Activated CD4-positive, alpha-beta T cell treated with anti-CD3 and anti-CD28 coated beads, Interleukin-2, amount 10 ng/mL, durations not matched to agents 7 days and 5 days (primary cell): ENCODE data around the gene OTUB2. TPM values are rescaled to one million over a fixed set of nuclear protein-coding genes. Genes with fewer than 3 reads are reported as not detected.

Source experiments
- CTCF ChIA-PET: fragments of 350-600 bp; sonication (Branson Sonifier 250); formaldehyde crosslinking; loops from one replicate; lab custom pipeline; 2021; ENCODE audit warnings: antibody characterized with exemption; lab: Charles Lee
- POLR2A ChIA-PET: fragments of 350-600 bp; sonication (Branson Sonifier 250); formaldehyde crosslinking; loops from one replicate; lab custom pipeline; 2021; ENCODE audit warnings: antibody characterized with exemption; lab: Charles Lee
- DNase-seq: peaks from one replicate; pipeline ENCODE4 v3.0.0-alpha.2; 2020
- H3K27ac Mint-ChIP-seq: one replicate; pipeline ENCODE4 v1.8.0; 2021; ENCODE audit warnings: mild to moderate bottlenecking, moderate library complexity, mixed read lengths
- H3K27me3 Mint-ChIP-seq: one replicate; pipeline ENCODE4 v1.8.0; 2021; ENCODE audit warnings: mixed read lengths
- H3K36me3 Mint-ChIP-seq: one replicate; pipeline ENCODE4 v1.8.0; 2021; ENCODE audit warnings: low read depth, mixed read lengths
- H3K4me1 Mint-ChIP-seq: one replicate; pipeline ENCODE4 v1.8.0; 2021; ENCODE audit warnings: mixed read lengths
- H3K4me3 Mint-ChIP-seq: one replicate; pipeline ENCODE4 v1.8.0; 2021; ENCODE audit warnings: mild to moderate bottlenecking, moderate library complexity, mixed read lengths
- H3K9me3 Mint-ChIP-seq: one replicate; pipeline ENCODE4 v1.8.0; 2021; ENCODE audit warnings: mixed read lengths
- total RNA-seq, 2 experiments: library from RNA; stranded (reverse); gene quantifications; one replicate each; pipeline ENCODE4 v1.2.3, GENCODE V29; 2021

Gene OTUB2
- total RNA-seq, 2 experiments from 2014 or later = 2.3 to 2.4 TPM

- peaks cover 2% of the 10 kb centered on the region for H3K27me3 Mint-ChIP-seq
- peaks cover 47% of the 10 kb centered on the region for H3K4me1 Mint-ChIP-seq
These were observed 27.2 kb upstream of the OTUB2 start for GRCh38 chr14:93998871-93999403.

GRCh38 chr14:93999573-93999972 lies 26.6 kb upstream of the OTUB2 start:
- POLR2A ChIA-PET = no interaction called here

More at GRCh38 chr14:93998871-93999403, 27.2 kb upstream of the OTUB2 start:
- no peaks in the 10 kb centered on the region for H3K36me3 Mint-ChIP-seq
- no peak overlapping the region for H3K4me3 Mint-ChIP-seq
- no peak for DNase-seq
- no peak overlapping the region for H3K27ac Mint-ChIP-seq
- CTCF ChIA-PET = interaction anchor here (1.1 to 7.6 kb wide), 10 partner anchors 10 to 59 kb away, joined by 3 to 112 read pairs (median 4); partner anchors contain the start of gene OTUB2
- H3K9me3 Mint-ChIP-seq = no peaks in the 10 kb centered on the region
- POLR2A ChIA-PET = no interaction called here

GRCh38 chr14:94000267-94000666 lies 25.9 kb upstream of the OTUB2 start:
- H3K27me3 Mint-ChIP-seq = peaks cover 4% of the 10 kb centered on the region
- no peaks in the 10 kb centered on the region for H3K9me3 Mint-ChIP-seq
- no peaks in the 10 kb centered on the region for H3K36me3 Mint-ChIP-seq
- CTCF ChIA-PET = interaction anchor here (1.1 to 7.6 kb wide), 11 partner anchors 11 to 169 kb away, joined by 3 to 112 read pairs (median 9); no protein-coding TSS in a partner anchor
- no peak overlapping the region for H3K27ac Mint-ChIP-seq
- POLR2A ChIA-PET = interaction anchor here (0.6 kb wide), 1 partner anchor 357 kb away, joined by 3 read pairs; no protein-coding TSS in a partner anchor
- no peak overlapping the region for H3K4me3 Mint-ChIP-seq
- peaks cover 43% of the 10 kb centered on the region for H3K4me1 Mint-ChIP-seq
- no peak for DNase-seq

More at GRCh38 chr14:93999573-93999972, 26.6 kb upstream of the OTUB2 start:
- H3K4me3 Mint-ChIP-seq = no peak overlapping the region
- no peak for DNase-seq
- CTCF ChIA-PET = interaction anchor here (1.1 to 7.6 kb wide), 13 partner anchors 10 to 170 kb away, joined by 3 to 112 read pairs (median 8); partner anchors contain the start of gene OTUB2
- peaks cover 44% of the 10 kb centered on the region for H3K4me1 Mint-ChIP-seq
- H3K36me3 Mint-ChIP-seq = no peaks in the 10 kb centered on the region
- H3K27me3 Mint-ChIP-seq = peaks cover 2% of the 10 kb centered on the region
- no peak overlapping the region for H3K27ac Mint-ChIP-seq
- H3K9me3 Mint-ChIP-seq = no peaks in the 10 kb centered on the region

DNA sequence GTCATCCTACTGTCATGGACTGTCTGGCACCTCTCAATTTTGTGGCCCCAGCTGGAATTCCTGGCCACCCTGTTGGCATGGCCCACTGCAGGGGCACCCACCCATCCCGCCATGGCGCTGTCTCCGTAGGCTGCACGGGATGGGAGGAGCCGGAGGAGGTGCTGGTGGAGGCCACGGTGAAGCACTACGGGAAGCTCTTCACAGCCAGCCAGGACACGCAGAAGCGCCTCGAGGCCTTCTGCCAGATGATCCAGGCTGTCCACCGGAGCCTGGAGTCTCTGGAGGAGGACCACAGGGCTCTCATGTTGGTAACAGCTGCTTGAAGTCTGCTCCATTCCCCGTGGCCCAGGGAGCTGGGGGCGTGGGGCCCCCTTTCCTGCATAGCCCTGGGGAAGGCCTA lies 25.1 kb upstream of the OTUB2 start:
- Mint-ChIP-seq H3K4me1 (peaks cover 43% of the 10 kb centered on the region), H3K4me3 (no peak overlapping the region), H3K27ac (no peak overlapping the region), H3K27me3 (peaks cover 5% of the 10 kb centered on the region), H3K36me3 (no peaks in the 10 kb centered on the region), H3K9me3 (no peaks in the 10 kb centered on the region)
- POLR2A ChIA-PET = no interaction called here
- DNase-seq = no peak
- CTCF ChIA-PET = interaction anchor here (0.7 to 7.6 kb wide), 17 partner anchors 10 to 140 kb away, joined by 3 to 112 read pairs (median 4); partner anchors contain the start of gene ASB2

DNA sequence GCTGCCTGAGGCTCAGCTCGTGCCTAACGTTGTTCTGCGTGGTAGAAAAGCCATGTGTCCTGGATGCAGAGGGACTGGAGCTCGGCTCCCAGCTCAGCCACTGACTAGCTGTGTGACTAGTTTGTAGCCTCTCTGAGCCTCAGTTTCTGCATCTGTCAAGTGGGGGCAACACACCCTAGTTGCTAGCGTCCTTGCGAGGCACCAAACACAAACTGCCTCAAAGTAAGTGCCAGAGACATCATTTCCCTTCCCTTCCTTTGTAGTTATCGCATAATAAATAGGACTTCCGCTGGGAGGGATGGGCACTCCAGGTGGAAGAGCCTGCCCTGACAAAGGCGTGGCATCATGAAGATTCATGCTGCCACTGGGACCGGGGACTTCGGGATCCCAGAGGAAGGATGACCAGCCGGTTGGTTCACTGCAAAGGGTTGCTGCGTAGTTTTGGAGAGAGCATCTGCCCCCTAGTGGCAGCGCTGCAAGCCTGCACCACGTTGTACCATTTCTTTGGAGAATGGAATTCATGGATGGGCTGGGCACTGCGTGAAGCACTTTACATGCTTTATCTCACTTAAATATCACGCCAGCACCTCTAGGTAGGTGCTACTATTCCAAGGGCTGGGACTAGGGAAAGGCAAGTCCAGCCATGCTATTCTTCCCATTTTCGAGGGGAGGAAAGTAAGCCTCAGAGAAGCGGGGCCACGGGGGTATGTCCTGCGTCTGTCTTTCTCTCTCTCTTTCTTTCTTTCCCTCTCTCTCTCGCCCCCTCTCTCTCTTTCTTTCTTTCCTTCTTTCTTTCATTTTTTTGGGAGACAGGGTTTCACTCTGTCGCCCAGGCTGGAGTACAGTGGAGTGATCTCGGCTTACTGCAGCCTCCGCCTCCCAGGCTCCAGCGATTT lies 24.4 kb upstream of the OTUB2 start:
- H3K4me1 Mint-ChIP-seq = peaks cover 42% of the 10 kb centered on the region
- ChIA-PET POLR2A (no interaction called here), CTCF (interaction anchor here (0.5 to 7.6 kb wide), 20 partner anchors 10 to 178 kb away, joined by 3 to 112 read pairs (median 4); partner anchors contain the start of gene ASB2)
- H3K36me3 Mint-ChIP-seq = no peaks in the 10 kb centered on the region
- no peaks in the 10 kb centered on the region for H3K9me3 Mint-ChIP-seq
- H3K27me3 Mint-ChIP-seq = peaks cover 6% of the 10 kb centered on the region
- peak; percentile 63 for DNase-seq
- no peak overlapping the region for H3K27ac Mint-ChIP-seq
- no peak overlapping the region for H3K4me3 Mint-ChIP-seq

- Mint-ChIP-seq H3K9me3 (no peaks in the 10 kb centered on the region), H3K36me3 (no peaks in the 10 kb centered on the region), H3K4me1 (peaks cover 44% of the 10 kb centered on the region), H3K27me3 (peaks cover 6% of the 10 kb centered on the region), H3K27ac (no peak overlapping the region), H3K4me3 (no peak overlapping the region)
- no peak for DNase-seq
- ChIA-PET CTCF (interaction anchor here (0.9 to 3.2 kb wide), 4 partner anchors 12 to 69 kb away, joined by 3 to 18 read pairs (median 10); no protein-coding TSS in a partner anchor), POLR2A (no interaction called here)
These were observed 22.7 kb upstream of the OTUB2 start for GRCh38 chr14:94003397-94003796.

- H3K27me3 Mint-ChIP-seq = peaks cover 6% of the 10 kb centered on the region
- H3K4me3 Mint-ChIP-seq = no peak overlapping the region
- no peak overlapping the region for H3K27ac Mint-ChIP-seq
- ChIA-PET CTCF (interaction anchor here (0.9 to 3.2 kb wide), 7 partner anchors 9 to 80 kb away, joined by 3 to 18 read pairs (median 4); no protein-coding TSS in a partner anchor), POLR2A (no interaction called here)
- no peaks in the 10 kb centered on the region for H3K36me3 Mint-ChIP-seq
- peaks cover 48% of the 10 kb centered on the region for H3K4me1 Mint-ChIP-seq
- no peak for DNase-seq
- H3K9me3 Mint-ChIP-seq = no peaks in the 10 kb centered on the region
These were observed 22.1 kb upstream of the OTUB2 start for GRCh38 chr14:94004015-94004414.

GRCh38 chr14:94005324-94006073 lies 20.6 kb upstream of the OTUB2 start:
- H3K27me3 Mint-ChIP-seq = peaks cover 8% of the 10 kb centered on the region
- ChIA-PET POLR2A (no interaction called here), CTCF (interaction anchor here (0.6 to 3.2 kb wide), 9 partner anchors 9 to 81 kb away, joined by 3 to 18 read pairs (median 5); partner anchors contain the start of gene OTUB2)
- no peaks in the 10 kb centered on the region for H3K9me3 Mint-ChIP-seq
- H3K4me1 Mint-ChIP-seq = peaks cover 55% of the 10 kb centered on the region
- DNase-seq = peak; percentile 46
- no peaks in the 10 kb centered on the region for H3K36me3 Mint-ChIP-seq
- H3K4me3 Mint-ChIP-seq = no peak overlapping the region
- no peak overlapping the region for H3K27ac Mint-ChIP-seq

DNA sequence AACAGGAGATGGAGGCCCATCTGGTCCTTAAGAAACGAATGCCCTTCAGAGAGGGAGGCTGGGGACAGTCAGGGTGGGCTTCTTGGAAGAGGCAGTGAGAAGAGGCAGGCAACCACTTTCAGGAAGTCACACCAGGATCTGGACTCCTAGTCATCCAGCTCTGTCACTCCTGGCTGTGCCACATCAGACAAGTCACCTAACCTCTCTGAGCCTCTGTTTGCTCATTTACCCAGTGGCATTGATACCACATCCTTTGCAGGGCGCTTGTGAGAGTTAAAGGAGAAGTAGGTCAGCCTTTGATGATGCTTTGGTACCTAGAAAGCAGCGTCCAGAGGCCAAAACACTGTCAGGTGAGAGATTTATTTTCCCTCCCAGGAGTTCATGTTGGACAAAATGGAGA lies 17.9 kb upstream of the OTUB2 start:
- Mint-ChIP-seq H3K4me1 (peaks cover 69% of the 10 kb centered on the region), H3K36me3 (no peaks in the 10 kb centered on the region), H3K9me3 (no peaks in the 10 kb centered on the region), H3K27ac (peak overlapping the region; percentile 51), H3K4me3 (no peak overlapping the region), H3K27me3 (peaks cover 8% of the 10 kb centered on the region)
- peak; percentile 61 for DNase-seq
- CTCF ChIA-PET = interaction anchor here (1.0 to 1.4 kb wide), 5 partner anchors 8 to 68 kb away, joined by 3 to 4 read pairs (median 3); partner anchors contain the start of gene OTUB2
- POLR2A ChIA-PET = no interaction called here

DNA sequence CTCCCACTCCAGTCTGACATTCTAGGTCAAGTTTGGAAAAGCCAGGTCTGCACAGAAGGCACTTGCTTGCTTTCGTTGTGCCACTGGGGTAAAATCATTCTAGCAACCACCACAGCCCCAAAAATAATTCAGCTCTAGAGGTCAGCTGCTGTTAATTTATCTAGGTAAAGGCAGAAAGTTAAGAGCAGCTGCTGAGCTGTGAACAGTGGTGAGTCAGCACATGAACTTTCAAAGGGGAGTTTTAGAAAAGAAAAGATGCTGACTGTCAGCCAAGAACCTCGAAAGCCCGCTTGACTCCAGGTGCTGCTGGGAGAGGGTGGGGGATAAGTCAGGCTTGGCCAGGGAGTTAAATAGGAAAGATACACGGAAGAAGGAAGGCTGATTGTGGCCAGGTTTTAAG lies 16.4 kb upstream of the OTUB2 start:
- no peak overlapping the region for H3K4me3 Mint-ChIP-seq
- peak overlapping the region; percentile 48 for H3K27ac Mint-ChIP-seq
- H3K36me3 Mint-ChIP-seq = no peaks in the 10 kb centered on the region
- CTCF ChIA-PET = interaction anchor here (0.7 to 5.3 kb wide), 4 partner anchors 8 to 15 kb away, joined by 3 to 25 read pairs (median 3); no protein-coding TSS in a partner anchor
- peaks cover 73% of the 10 kb centered on the region for H3K4me1 Mint-ChIP-seq
- H3K27me3 Mint-ChIP-seq = peaks cover 6% of the 10 kb centered on the region
- no peaks in the 10 kb centered on the region for H3K9me3 Mint-ChIP-seq
- POLR2A ChIA-PET = no interaction called here
- DNase-seq = no peak

GRCh38 chr14:94010625-94011024 lies 15.5 kb upstream of the OTUB2 start:
- H3K27me3 Mint-ChIP-seq = peaks cover 7% of the 10 kb centered on the region
- H3K4me3 Mint-ChIP-seq = no peak overlapping the region
- no peaks in the 10 kb centered on the region for H3K36me3 Mint-ChIP-seq
- no peak for DNase-seq
- peaks cover 67% of the 10 kb centered on the region for H3K4me1 Mint-ChIP-seq
- peak overlapping the region; percentile 41 for H3K27ac Mint-ChIP-seq
- ChIA-PET CTCF (interaction anchor here (1.1 to 5.3 kb wide), 7 partner anchors 10 to 71 kb away, joined by 4 to 25 read pairs (median 7); partner anchors contain the start of gene CCDC197), POLR2A (no interaction called here)
- H3K9me3 Mint-ChIP-seq = no peaks in the 10 kb centered on the region

GRCh38 chr14:94011795-94012194 lies 14.3 kb upstream of the OTUB2 start:
- peak overlapping the region; percentile 88 for H3K27ac Mint-ChIP-seq
- no peaks in the 10 kb centered on the region for H3K36me3 Mint-ChIP-seq
- peaks cover 63% of the 10 kb centered on the region for H3K4me1 Mint-ChIP-seq
- peak overlapping the region; percentile 26 for H3K4me3 Mint-ChIP-seq
- H3K27me3 Mint-ChIP-seq = peaks cover 8% of the 10 kb centered on the region
- ChIA-PET CTCF (interaction anchor here (1.4 to 5.3 kb wide), 9 partner anchors 10 to 72 kb away, joined by 3 to 25 read pairs (median 7); partner anchors contain the start of gene CCDC197), POLR2A (no interaction called here)
- DNase-seq = peak; percentile 61
- no peaks in the 10 kb centered on the region for H3K9me3 Mint-ChIP-seq
